SK-N-SH treated with all-trans-retinoic acid at 6 μM for 48 hours (cell line): ENCODE results near the gene DNM2.

Source experiments
- CREB5 ChIP-seq: fragments of 250-450 bp; sonication (Bioruptor Pico); IDR thresholded peaks from 2 replicates; pipeline ENCODE4 v1.5.1; 2020; ENCODE audit warnings: low read depth, mild to moderate bottlenecking, moderate library complexity
- CSDC2 ChIP-seq: fragments of 250-450 bp; sonication (Bioruptor Pico); IDR thresholded peaks from 2 replicates; pipeline ENCODE4 v1.5.0; 2020; ENCODE audit warnings: mild to moderate bottlenecking, moderate library complexity
- ISL1 ChIP-seq: fragments of 250-450 bp; sonication (Bioruptor Pico); IDR thresholded peaks from 2 replicates; pipeline ENCODE4 v2.1.2; 2022; ENCODE audit warnings: mild to moderate bottlenecking, moderate library complexity
- RARB ChIP-seq: fragments of 250-450 bp; sonication (Bioruptor Pico); IDR thresholded peaks from 2 replicates; pipeline ENCODE4 v1.8.0; 2021; ENCODE audit warnings: mild to moderate bottlenecking, moderate library complexity
- ZC3H10 ChIP-seq: fragments of 250-450 bp; sonication (Bioruptor Pico); IDR thresholded peaks from 2 replicates; pipeline ENCODE4 v1.5.1; 2021; ENCODE audit warnings: mild to moderate bottlenecking, moderate library complexity
- ZFP30 ChIP-seq: fragments of 450-650 bp; formaldehyde crosslinking; IDR thresholded peaks from 2 replicates; pipeline ENCODE4 v1.5.0; 2022; ENCODE audit warnings: mild to moderate bottlenecking, moderate library complexity
- ZNF8 ChIP-seq: fragments of 450-650 bp; formaldehyde crosslinking; IDR thresholded peaks from 2 replicates; pipeline ENCODE4 v1.5.0; 2020; ENCODE audit warnings: mild to moderate bottlenecking, moderate library complexity
- TF ChIP-seq, protein P1 (sequence below): fragments of 250-450 bp; sonication (Bioruptor Pico); IDR thresholded peaks from 2 replicates; pipeline ENCODE4 v1.8.0; 2020; ENCODE audit warnings: mild to moderate bottlenecking, moderate library complexity, borderline replicate concordance
- TF ChIP-seq, protein P2 (sequence below): fragments of 250-450 bp; sonication (Bioruptor Pico); IDR thresholded peaks from 2 replicates; pipeline ENCODE4 v1.5.1; 2021; ENCODE audit warnings: mild to moderate bottlenecking, moderate library complexity

DNA sequence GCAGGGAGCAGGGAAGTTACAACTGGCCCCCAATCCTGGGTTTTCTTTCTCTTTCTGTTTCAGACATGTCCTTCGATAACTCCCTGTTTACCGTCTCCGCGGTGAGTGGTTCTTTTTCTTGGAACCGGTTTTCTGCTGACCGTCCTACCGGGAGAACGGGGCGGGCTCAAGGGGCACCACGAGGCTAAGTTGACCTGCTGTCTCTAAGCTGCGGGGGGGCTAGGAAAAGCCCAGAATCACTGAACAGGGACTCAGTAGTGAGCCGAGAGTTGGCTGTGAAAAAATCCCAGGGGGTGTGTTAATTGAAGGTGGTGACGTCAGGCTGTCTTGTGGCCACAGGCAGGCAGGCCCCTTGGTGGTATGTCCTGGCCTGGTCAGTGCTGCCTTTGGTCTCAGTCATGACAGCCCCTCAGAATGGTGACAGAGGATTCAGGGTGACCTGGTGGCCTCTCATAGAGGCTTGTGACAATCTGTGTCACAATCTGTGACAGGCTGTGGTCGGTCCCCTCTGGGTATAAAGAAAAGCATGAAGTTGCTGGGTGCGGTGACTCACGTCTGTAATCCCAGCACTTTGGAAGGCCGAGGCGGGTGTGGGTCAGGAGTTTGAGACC, 145.3 kb downstream of the DNM2 start:
- TF ChIP-seq ISL1 (CRISPR knock-in tag) (no peak), ZFP30 (CRISPR knock-in tag) (no peak), CSDC2 (no peak), CREB5 (CRISPR knock-in tag) (no peak), ZC3H10 (CRISPR knock-in tag) (no peak), ZNF8 (CRISPR knock-in tag) (no peak), RARB (CRISPR knock-in tag) (no peak)
- TF ChIP-seq, protein P1, sequence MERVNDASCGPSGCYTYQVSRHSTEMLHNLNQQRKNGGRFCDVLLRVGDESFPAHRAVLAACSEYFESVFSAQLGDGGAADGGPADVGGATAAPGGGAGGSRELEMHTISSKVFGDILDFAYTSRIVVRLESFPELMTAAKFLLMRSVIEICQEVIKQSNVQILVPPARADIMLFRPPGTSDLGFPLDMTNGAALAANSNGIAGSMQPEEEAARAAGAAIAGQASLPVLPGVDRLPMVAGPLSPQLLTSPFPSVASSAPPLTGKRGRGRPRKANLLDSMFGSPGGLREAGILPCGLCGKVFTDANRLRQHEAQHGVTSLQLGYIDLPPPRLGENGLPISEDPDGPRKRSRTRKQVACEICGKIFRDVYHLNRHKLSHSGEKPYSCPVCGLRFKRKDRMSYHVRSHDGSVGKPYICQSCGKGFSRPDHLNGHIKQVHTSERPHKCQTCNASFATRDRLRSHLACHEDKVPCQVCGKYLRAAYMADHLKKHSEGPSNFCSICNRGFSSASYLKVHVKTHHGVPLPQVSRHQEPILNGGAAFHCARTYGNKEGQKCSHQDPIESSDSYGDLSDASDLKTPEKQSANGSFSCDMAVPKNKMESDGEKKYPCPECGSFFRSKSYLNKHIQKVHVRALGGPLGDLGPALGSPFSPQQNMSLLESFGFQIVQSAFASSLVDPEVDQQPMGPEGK (CRISPR knock-in tag), result no peak
- TF ChIP-seq, protein P2, sequence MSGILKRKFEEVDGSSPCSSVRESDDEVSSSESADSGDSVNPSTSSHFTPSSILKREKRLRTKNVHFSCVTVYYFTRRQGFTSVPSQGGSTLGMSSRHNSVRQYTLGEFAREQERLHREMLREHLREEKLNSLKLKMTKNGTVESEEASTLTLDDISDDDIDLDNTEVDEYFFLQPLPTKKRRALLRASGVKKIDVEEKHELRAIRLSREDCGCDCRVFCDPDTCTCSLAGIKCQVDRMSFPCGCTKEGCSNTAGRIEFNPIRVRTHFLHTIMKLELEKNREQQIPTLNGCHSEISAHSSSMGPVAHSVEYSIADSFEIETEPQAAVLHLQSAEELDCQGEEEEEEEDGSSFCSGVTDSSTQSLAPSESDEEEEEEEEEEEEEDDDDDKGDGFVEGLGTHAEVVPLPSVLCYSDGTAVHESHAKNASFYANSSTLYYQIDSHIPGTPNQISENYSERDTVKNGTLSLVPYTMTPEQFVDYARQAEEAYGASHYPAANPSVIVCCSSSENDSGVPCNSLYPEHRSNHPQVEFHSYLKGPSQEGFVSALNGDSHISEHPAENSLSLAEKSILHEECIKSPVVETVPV (CRISPR knock-in tag), result no peak
